Choroid plexus epithelial cell (primary cell): ENCODE measurements around the gene SIGLEC11.

Source experiments
- DNase-seq: peaks from one replicate; pipeline ENCODE4 v3.0.0-alpha.2; 2010; ENCODE audit warnings: low read depth
- H3K4me3 ChIP-seq: 2 replicates; pipeline ENCODE4 v1.5.1; 2011; ENCODE audit warnings: low read depth, mild to moderate bottlenecking, control low read depth, low read length, moderate library complexity
- TF ChIP-seq, protein P1 (sequence below): conservative IDR thresholded peaks from 2 replicates; pipeline ENCODE4 v1.5.1; 2011; ENCODE audit warnings: low read depth, mild to moderate bottlenecking, control low read depth, inconsistent platforms, low read length, moderate library complexity

SIGLEC11 gene

DNA sequence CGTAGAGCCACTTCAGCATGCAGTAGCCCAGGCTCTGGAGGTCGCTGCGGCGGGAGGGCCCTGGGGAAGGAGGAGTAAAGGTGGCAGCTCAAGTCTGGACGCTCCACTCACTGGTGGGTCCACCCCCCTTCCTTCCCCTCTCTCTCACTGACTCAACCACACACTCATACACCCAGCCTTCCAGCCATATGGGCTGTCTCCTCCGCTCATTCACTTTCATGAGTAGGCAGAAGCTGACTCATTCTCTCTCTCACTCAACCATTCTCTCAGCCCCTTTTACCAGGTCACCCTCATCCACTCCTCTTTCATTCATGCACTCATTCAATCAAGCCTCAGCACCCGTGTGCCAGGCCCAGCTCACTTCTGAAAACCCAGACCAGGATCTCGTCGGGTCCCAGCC, 27.5 kb upstream of the SIGLEC11 start:
- peak; percentile 19 for DNase-seq
- TF ChIP-seq, protein P1, sequence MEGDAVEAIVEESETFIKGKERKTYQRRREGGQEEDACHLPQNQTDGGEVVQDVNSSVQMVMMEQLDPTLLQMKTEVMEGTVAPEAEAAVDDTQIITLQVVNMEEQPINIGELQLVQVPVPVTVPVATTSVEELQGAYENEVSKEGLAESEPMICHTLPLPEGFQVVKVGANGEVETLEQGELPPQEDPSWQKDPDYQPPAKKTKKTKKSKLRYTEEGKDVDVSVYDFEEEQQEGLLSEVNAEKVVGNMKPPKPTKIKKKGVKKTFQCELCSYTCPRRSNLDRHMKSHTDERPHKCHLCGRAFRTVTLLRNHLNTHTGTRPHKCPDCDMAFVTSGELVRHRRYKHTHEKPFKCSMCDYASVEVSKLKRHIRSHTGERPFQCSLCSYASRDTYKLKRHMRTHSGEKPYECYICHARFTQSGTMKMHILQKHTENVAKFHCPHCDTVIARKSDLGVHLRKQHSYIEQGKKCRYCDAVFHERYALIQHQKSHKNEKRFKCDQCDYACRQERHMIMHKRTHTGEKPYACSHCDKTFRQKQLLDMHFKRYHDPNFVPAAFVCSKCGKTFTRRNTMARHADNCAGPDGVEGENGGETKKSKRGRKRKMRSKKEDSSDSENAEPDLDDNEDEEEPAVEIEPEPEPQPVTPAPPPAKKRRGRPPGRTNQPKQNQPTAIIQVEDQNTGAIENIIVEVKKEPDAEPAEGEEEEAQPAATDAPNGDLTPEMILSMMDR = no peak
- no peak overlapping the region for H3K4me3 ChIP-seq

DNA sequence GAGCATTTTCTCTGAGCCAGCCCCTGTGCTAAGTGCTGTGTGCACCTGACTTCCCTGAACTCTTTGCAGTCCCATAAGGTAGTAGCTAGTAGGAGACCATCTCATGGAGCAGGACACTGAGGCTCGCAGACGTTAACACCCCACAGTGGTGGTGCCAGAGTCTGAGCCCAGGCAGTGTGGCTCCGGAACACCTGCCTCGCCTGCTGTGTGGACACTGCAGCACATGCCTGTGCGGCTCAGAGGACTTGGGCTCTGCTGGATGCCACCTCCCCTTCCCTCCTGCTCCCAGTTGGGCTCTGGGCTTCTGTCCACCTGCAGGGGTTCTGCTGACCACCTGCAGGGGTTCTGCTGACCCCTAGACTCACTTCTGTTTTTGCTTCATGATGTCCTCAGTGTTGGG, 27.0 kb upstream of the SIGLEC11 start:
- TF ChIP-seq, protein P1 = no peak
- no peak overlapping the region for H3K4me3 ChIP-seq
- no peak for DNase-seq

DNA sequence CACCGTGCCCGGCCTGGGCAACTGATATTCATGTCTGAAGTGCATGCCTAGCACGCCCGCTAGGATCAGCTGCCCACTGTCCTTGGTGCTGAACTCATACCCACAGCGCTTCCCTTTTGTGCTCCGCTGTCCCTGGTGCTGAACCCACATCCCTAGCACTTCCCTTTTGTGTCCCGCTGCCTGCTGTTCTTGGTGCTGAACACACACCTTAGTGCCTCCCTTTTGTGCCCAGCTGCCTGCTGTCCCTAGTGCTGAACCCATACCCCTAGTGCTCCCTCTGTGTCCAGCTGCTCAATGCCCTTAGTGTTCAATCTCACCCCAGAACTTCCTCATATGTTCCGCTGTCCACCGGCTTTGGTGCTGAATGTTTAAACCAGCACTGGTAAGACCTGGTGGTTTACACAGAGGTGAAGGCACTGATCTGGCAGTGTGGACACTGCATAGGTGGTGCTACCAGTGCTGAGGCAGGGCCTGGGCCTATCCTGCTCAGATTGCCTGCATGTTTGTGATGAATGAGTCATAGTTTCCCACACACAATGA, 26.3 kb upstream of the SIGLEC11 start:
- no peak overlapping the region for H3K4me3 ChIP-seq
- TF ChIP-seq, protein P1 = peak; percentile 29
- peak; percentile 93 for DNase-seq

DNA sequence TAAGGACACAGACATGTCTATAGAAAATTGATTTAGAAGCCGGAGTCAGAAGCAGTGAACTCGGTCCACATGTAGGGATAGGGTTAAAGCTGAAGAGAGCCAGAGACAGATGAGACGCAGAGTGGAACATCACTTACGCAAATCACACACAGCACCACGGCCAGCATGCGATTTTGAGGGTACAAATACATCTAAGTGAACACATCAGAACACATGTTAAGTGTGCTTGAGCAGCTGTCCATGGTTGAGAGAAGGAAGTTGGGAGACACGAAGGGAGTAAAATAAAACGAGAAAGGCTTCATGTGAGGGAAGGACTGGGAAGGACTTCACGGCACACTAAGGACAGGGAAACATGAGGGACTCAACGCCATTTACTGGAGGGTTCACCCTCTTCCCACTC, 25.4 kb upstream of the SIGLEC11 start:
- H3K4me3 ChIP-seq = no peak overlapping the region
- TF ChIP-seq, protein P1 = no peak

DNA sequence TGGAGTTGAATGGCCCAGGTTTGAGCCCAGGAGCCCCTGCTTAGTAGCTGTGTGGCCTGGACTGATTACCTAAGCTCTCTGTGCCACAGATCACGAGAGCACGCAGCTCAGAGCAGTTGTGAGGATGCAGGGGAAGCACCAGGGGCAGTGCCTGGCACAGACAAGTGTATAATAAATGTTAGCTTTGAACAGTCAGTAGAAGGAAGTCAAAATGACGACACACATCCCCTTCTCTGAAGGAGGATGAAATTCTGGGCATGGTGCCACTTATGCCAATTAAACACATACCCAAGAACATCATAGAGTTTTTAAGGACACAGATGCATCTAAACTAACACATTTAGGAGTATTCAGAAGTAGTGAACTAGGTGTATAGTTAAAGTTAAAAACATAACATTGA, 24.9 kb upstream of the SIGLEC11 start:
- H3K4me3 ChIP-seq = no peak overlapping the region
- TF ChIP-seq, protein P1 = no peak
- DNase-seq = no peak

More for the DNA sequence above, 25.4 kb upstream of the SIGLEC11 start:
- DNase-seq = no peak

DNA sequence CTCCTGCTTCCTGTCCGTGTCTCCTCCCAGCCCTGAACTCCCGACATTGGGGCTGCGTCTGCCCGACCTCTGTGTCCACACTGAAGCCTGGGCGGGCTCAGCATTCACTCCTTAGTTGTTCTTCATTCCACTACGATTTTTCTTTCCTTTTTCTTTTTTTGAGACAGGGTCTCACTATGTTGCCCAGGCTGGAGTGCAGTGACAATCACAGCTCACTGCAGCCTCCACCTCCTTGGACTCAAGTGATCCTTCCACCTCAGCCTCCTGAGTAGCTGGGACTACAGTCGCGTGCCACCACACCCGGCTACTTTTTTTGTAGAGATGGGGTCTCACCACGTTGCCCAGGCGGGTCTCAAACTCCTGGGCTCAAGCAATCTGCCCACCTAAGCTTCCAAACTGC, 23.5 kb upstream of the SIGLEC11 start:
- TF ChIP-seq, protein P1 = no peak
- H3K4me3 ChIP-seq = no peak overlapping the region
- no peak for DNase-seq

DNA sequence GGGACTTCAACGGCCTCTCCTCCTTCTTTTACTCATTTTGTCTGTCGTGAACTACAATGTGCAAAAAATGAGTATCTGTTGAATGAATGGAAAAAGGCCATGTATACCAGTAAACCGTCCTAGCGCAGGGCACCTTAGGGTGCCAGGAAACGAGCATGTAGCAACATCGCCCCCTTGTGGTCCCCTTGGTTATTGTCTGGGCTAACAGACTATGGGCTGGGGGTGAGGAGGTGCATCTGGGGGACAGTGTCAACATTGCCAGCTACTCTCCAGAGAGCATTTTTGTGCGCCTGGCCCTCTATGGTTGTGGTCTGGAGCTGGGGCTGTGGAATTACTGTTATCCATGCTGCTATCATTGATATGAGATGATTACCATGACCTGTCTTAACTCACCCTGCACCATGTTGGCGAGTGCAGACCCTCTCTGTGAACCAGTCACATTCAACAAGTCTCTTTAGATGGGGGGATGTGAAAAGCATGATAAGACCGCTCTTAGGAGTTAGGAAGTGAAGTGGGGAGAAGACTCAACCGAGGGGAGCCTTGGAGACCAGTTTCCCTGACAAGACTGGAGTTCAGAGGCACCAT, 22.8 kb upstream of the SIGLEC11 start:
- no peak overlapping the region for H3K4me3 ChIP-seq
- TF ChIP-seq, protein P1 = peak; percentile 92
- DNase-seq = peak; percentile 62
